H1 (cell line): ENCODE results near the gene IKZF3. TPM values are rescaled to one million over a fixed set of nuclear protein-coding genes. Genes with fewer than 3 reads are reported as not detected.
A peak's percentile ranks its signal among the peaks of the same experiment; 100 is the strongest.

Experiments used
- BRCA1 ChIP-seq: IDR thresholded peaks from 2 replicates; pipeline ENCODE4 v1.6.1; 2012; ENCODE audit warnings: low read depth, low read length, improper control_type of control experiment
- CHD7 ChIP-seq: fragments of 300-600 bp; sonication (generic); IDR thresholded peaks from 2 replicates; pipeline ENCODE4 v1.7.1; 2012; ENCODE audit warnings: low read length, moderate library complexity, mild to moderate bottlenecking, inconsistent platforms; ENCODE audit not compliant: insufficient replicate concordance
- RBBP5 ChIP-seq: IDR thresholded peaks from 2 replicates; pipeline ENCODE4 v1.7.1; 2012; ENCODE audit warnings: low read depth, mild to moderate bottlenecking, inconsistent platforms, low read length, moderate library complexity, borderline replicate concordance
- polyA plus RNA-seq, 7 experiments: library from polyadenylated mRNA; depleted of rRNA in 3 of 7; stranded (reverse) in 5 of 7; unstranded in 2 of 7; fragments of >200 nt in 5 of 7; fragments of 200-250 nt in 2 of 7; gene quantifications; 1 replicate in 5 of 7; 2 replicates in 1 of 7; 4 replicates in 1 of 7; pipeline versions ENCODE4 v1.2.1 to v1.2.3, GENCODE V29; 2011 to 2013; ENCODE audit warnings: missing spikeins in 2 of 7, mixed read lengths in 2 of 7
- total RNA-seq: library from RNA; stranded (reverse); fragmentation: NEBNext Ultra II Directional; extraction: Animal tissue kit (Norgen Biotek cat#: 25700); gene quantifications from 2 replicates; pipeline ENCODE4 v1.2.1, GENCODE V29; 2021

IKZF3 gene
- total and polyA plus RNA-seq, 2 of the 8 experiments (the other 6 are each of a cell fraction or from before 2014, with no cell fraction given): 0.23 to 0.56 TPM

- TF ChIP-seq RBBP5 (peak; percentile 28; the same call in 1 of the 2 replicates), BRCA1 (no peak), CHD7 (no peak)
Measured at GRCh38 chr17:39753514-39754160, 110.5 kb downstream of the IKZF3 start (continued).
